Mesenchymal stem cell (in vitro differentiated cells and primary cell): Measurements from ENCODE around the gene SSU72.
"Not testable (repeated sequence)": the region's sequence is repeated elsewhere in the genome, so short reads cannot be mapped to it uniquely, and the experiment has no call there.

Experiments
- DNase-seq: peaks from one replicate; pipeline ENCODE4 v3.0.0-alpha.2; 2013
- H2AFZ ChIP-seq: one replicate; pipeline ENCODE4 v1.6.1; 2013; ENCODE audit warnings: low read depth, mild to moderate bottlenecking, control low read depth, inconsistent platforms, low read length, moderate library complexity
- H2AK5ac ChIP-seq: 2 replicates; pipeline ENCODE4 v1.6.1; 2013; ENCODE audit warnings: low read length, moderate library complexity, mild to moderate bottlenecking, inconsistent platforms; ENCODE audit not compliant: severe bottlenecking
- H2BK120ac ChIP-seq: one replicate; pipeline ENCODE4 v1.6.1; 2013; ENCODE audit warnings: low read depth, mild to moderate bottlenecking, inconsistent platforms, low read length, moderate library complexity
- H2BK12ac ChIP-seq, 2 experiments: one replicate each; pipeline ENCODE4 v1.6.1; 2013; ENCODE audit warnings: inconsistent platforms in 2 of 2, low read length in 2 of 2, mild to moderate bottlenecking in 2 of 2, moderate library complexity in 2 of 2, control low read depth in 1 of 2
- H2BK15ac ChIP-seq: one replicate; pipeline ENCODE4 v1.6.1; 2013; ENCODE audit warnings: mild to moderate bottlenecking, low read depth, inconsistent platforms; ENCODE audit not compliant: poor library complexity, severe bottlenecking
- H2BK5ac ChIP-seq: 2 replicates; pipeline ENCODE4 v1.6.1; 2013; ENCODE audit warnings: low read depth, mild to moderate bottlenecking, low read length, control low read depth, inconsistent platforms; ENCODE audit not compliant: poor library complexity, severe bottlenecking
- H3K14ac ChIP-seq, 2 experiments: one replicate each; pipeline ENCODE4 v1.6.1; 2013; ENCODE audit warnings: inconsistent platforms in 2 of 2, low read length in 2 of 2, control low read depth in 1 of 2, mild to moderate bottlenecking in 1 of 2, moderate library complexity in 1 of 2
- H3K18ac ChIP-seq, 2 experiments: one replicate each; pipeline ENCODE4 v1.6.1; 2013; ENCODE audit warnings: inconsistent platforms in 2 of 2, low read length in 2 of 2, control low read depth in 1 of 2, low read depth in 1 of 2, mild to moderate bottlenecking in 1 of 2
- H3K23ac ChIP-seq, 2 experiments: one replicate each; pipeline ENCODE4 v1.6.1; 2013; ENCODE audit warnings: inconsistent platforms in 2 of 2, low read length in 2 of 2, mild to moderate bottlenecking in 2 of 2, moderate library complexity in 2 of 2, control low read depth in 1 of 2
- H3K27ac ChIP-seq: 2 replicates; pipeline ENCODE4 v1.5.1; 2013; ENCODE audit warnings: mild to moderate bottlenecking, moderate library complexity, low read length, control low read depth, inconsistent platforms; ENCODE audit not compliant: poor library complexity, severe bottlenecking
- H3K27me3 ChIP-seq, 2 experiments: 2 replicates each; pipeline versions ENCODE4 v1.6.1 to v1.7.0; 2013; ENCODE audit warnings: low read length in 2 of 2, mild to moderate bottlenecking in 2 of 2, moderate library complexity in 2 of 2, control low read depth in 1 of 2, inconsistent platforms in 1 of 2; ENCODE audit not compliant: control insufficient read depth in 1 of 2, insufficient read depth in 1 of 2
- H3K36me3 ChIP-seq, 2 experiments: 2 replicates each; pipeline versions ENCODE4 v1.6.1 to v1.7.0; 2013; ENCODE audit warnings: low read length in 2 of 2, control low read depth in 1 of 2, inconsistent platforms in 1 of 2, low read depth in 1 of 2, mild to moderate bottlenecking in 1 of 2; ENCODE audit not compliant: insufficient read depth in 2 of 2, control insufficient read depth in 1 of 2
- H3K4ac ChIP-seq, 2 experiments: one replicate each; pipeline ENCODE4 v1.6.1; 2013; ENCODE audit warnings: inconsistent platforms in 2 of 2, low read length in 2 of 2, mild to moderate bottlenecking in 2 of 2, moderate library complexity in 2 of 2, control low read depth in 1 of 2, low read depth in 1 of 2
- H3K4me1 ChIP-seq: 2 replicates; pipeline ENCODE4 v1.6.1; 2013; ENCODE audit warnings: low read depth, low read length, control low read depth; ENCODE audit not compliant: control insufficient read depth, insufficient read depth
- H3K4me2 ChIP-seq: 2 replicates; pipeline ENCODE4 v1.6.1; 2013; ENCODE audit warnings: low read length, mild to moderate bottlenecking, inconsistent platforms; ENCODE audit not compliant: poor library complexity, severe bottlenecking
- H3K4me3 ChIP-seq, 2 experiments: 2 replicates each; pipeline versions ENCODE4 v1.5.1 to v1.7.0; 2013; ENCODE audit warnings: low read length in 2 of 2, mild to moderate bottlenecking in 2 of 2, control low read depth in 1 of 2, low read depth in 1 of 2; ENCODE audit not compliant: insufficient read depth in 1 of 2
- H3K79me1 ChIP-seq: replicated peaks from 2 replicates; pipeline ENCODE4 v1.6.1; 2013; ENCODE audit warnings: mild to moderate bottlenecking, control low read depth, low read length, inconsistent platforms; ENCODE audit not compliant: poor library complexity, severe bottlenecking
- H3K9ac ChIP-seq: 2 replicates; pipeline ENCODE4 v1.7.0; 2013; ENCODE audit warnings: mild to moderate bottlenecking, low read length, moderate library complexity
- H3K9me3 ChIP-seq: 2 replicates; pipeline ENCODE4 v1.7.0; 2013; ENCODE audit warnings: mild to moderate bottlenecking, low read length; ENCODE audit not compliant: control insufficient read depth
- H4K8ac ChIP-seq: one replicate; pipeline ENCODE4 v1.6.1; 2013; ENCODE audit warnings: inconsistent platforms, mild to moderate bottlenecking, low read length, moderate library complexity
- H4K91ac ChIP-seq: one replicate; pipeline ENCODE4 v1.6.1; 2013; ENCODE audit warnings: mild to moderate bottlenecking, low read length, inconsistent platforms
- WGBS: methylation state at CpG from one replicate; pipeline ENCODE4 v1.1.7; 2013; ENCODE audit warnings: mixed read lengths; 5-methylcytosine and 5-hydroxymethylcytosine counted together

SSU72 gene

DNA sequence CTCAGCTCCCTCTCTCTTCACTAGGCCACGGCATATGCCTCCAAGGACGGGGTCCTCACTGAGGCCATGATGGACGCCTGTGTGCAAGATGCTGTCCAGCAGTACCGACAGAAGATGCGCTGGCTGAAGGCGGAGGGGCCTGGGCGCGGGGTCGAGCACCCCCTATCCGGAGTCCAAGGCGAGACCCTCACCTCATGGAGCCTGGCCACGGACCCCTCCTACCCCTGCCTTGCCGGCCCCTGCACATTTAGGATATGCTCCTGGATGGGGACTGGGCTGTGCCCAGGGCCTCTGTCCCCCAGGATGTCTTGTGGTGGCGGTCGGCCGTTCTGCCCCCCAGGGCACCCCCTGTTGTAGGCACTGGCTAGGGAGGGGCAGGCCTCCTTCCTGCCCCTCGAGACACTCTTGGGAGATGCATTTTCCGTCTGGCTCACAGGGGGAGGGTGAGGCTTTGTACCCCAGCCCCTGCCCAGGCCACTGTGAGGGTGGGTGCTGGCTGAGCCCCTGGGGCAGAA, 79.1 kb downstream of the SSU72 start:
- not testable (repeated sequence) for H3K14ac ChIP-seq, DNase-seq, H3K4ac ChIP-seq, H3K9ac ChIP-seq, H3K27me3 ChIP-seq, H3K18ac ChIP-seq, H3K23ac ChIP-seq, H2BK15ac ChIP-seq, H2BK5ac ChIP-seq, H3K4me3 ChIP-seq, H2AK5ac ChIP-seq, H2AFZ ChIP-seq, H4K8ac ChIP-seq, H2BK12ac ChIP-seq, H3K27ac ChIP-seq, H2BK120ac ChIP-seq, H3K4me1 ChIP-seq, H3K4me2 ChIP-seq, H4K91ac ChIP-seq
- Histone ChIP-seq H3K79me1 (peaks cover 18% of the 10 kb centered on the region), H3K9me3 (peaks cover 17% of the 10 kb centered on the region), H3K36me3 (peaks cover 38 to 56% of the 10 kb centered on the region in 2 experiments)
- 98% methylated on average over 16 of the region's 18 CpGs for WGBS

DNA sequence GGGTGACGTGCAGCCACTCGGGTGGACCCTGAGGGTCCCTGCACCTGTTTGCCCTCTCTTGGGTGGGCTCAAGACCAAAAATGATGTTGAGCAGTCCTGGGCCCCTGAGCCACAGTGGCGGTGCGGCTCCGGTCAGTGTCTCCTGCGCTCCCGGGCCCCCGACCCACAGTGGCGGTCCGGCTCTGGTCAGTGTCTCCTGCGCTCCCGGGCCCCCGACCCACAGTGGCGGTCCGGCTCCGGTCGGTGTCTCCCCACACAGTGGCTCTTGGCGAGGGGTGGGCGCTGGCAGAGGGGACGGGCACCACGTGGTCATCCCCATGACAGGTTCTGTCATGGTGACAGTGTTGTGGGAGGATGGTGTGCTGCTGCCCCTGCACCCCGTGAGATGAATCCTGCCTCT, 80.4 kb downstream of the SSU72 start:
- H4K91ac ChIP-seq, H3K4me1 ChIP-seq, H2BK12ac ChIP-seq, H3K9ac ChIP-seq, H2BK5ac ChIP-seq, H2AK5ac ChIP-seq, H3K4ac ChIP-seq, H3K4me2 ChIP-seq, H2BK120ac ChIP-seq, H3K4me3 ChIP-seq, H2BK15ac ChIP-seq, H3K27me3 ChIP-seq, DNase-seq, H3K14ac ChIP-seq, H3K27ac ChIP-seq, H3K23ac ChIP-seq, H4K8ac ChIP-seq, H3K18ac ChIP-seq, H2AFZ ChIP-seq: not testable (repeated sequence)
- H3K36me3 ChIP-seq: peaks cover 46 to 68% of the 10 kb centered on the region in 2 experiments
- whole genome bisulfite sequencing: 96% methylated on average over 20 of the region's 22 CpGs
- peaks cover 20% of the 10 kb centered on the region for H3K79me1 ChIP-seq
- H3K9me3 ChIP-seq: peaks cover 17% of the 10 kb centered on the region
